ENCODE results near the gene SEC31A.
A peak's percentile ranks its signal among the peaks of the same experiment; 100 is the strongest.
"Not testable (repeated sequence)": the region's sequence is repeated elsewhere in the genome, so short reads cannot be mapped to it uniquely, and the experiment has no call there.

SEC31A gene

GRCh38 chr4:82890901-82891706 is at the start of gene SEC31A:
TSS of gene SEC31A (minus strand) at chr4:82891153. CDS start at chr4:82881936, 9,217 bp downstream.
- intact Hi-C loops (cut with DNase I) = loop anchor here (1.0 to 5.0 kb wide), 3 partner anchors 9 to 429 kb away; partner anchors contain the start of gene THAP9

GRCh38 chr4:82939414-82939813 is 48.5 kb upstream of the SEC31A start:
- intact Hi-C loops (cut with DNase I) = no loop called here

More at GRCh38 chr4:82890901-82891706, at the start of gene SEC31A:
- DNase-seq = peak; percentile 91 to 99 (median 94)

GRCh38 chr4:82934441-82934840 is 43.5 kb upstream of the SEC31A start:
- intact Hi-C loops (cut with DNase I) = no loop called here
- no peak for DNase-seq

More at GRCh38 chr4:82939414-82939813, 48.5 kb upstream of the SEC31A start:
- no peak for DNase-seq

- intact Hi-C loops (cut with DNase I) = no loop called here
- DNase-seq = no peak
Observed at GRCh38 chr4:82930848-82931755, 40.1 kb upstream of the SEC31A start.

GRCh38 chr4:82921795-82922194 is 30.8 kb upstream of the SEC31A start:
- intact Hi-C loops (cut with DNase I) = no loop called here
- no peak for DNase-seq

- no peak for DNase-seq
- intact Hi-C loops (cut with DNase I) = loop anchor here (5.0 kb wide), 1 partner anchor 93 kb away; the partner anchor contains the start of gene LIN54
Observed at GRCh38 chr4:82919386-82919785, 28.4 kb upstream of the SEC31A start.

- no peak for DNase-seq
- intact Hi-C loops (cut with DNase I) = loop anchor here (5.0 kb wide), 1 partner anchor 94 kb away; the partner anchor contains the start of gene LIN54
Observed at GRCh38 chr4:82918091-82918490, 27.1 kb upstream of the SEC31A start.

GRCh38 chr4:82913968-82914367 is 23.0 kb upstream of the SEC31A start:
- DNase-seq; intact Hi-C loops (cut with DNase I): not testable (repeated sequence)

- intact Hi-C loops (cut with DNase I) = no loop called here
- DNase-seq = no peak
Observed at GRCh38 chr4:82913305-82913704, 22.4 kb upstream of the SEC31A start.

- DNase-seq = no peak
- intact Hi-C loops (cut with DNase I) = no loop called here
Observed at GRCh38 chr4:82909326-82909725, 18.4 kb upstream of the SEC31A start.

- DNase-seq = no peak
- intact Hi-C loops (cut with DNase I) = no loop called here
Observed at GRCh38 chr4:82906469-82906868, 15.5 kb upstream of the SEC31A start.

- DNase-seq = no peak
- intact Hi-C loops (cut with DNase I) = no loop called here
Observed at GRCh38 chr4:82905205-82905604, 14.3 kb upstream of the SEC31A start.

GRCh38 chr4:82903737-82904136 is 12.8 kb upstream of the SEC31A start:
- no peak for DNase-seq
- intact Hi-C loops (cut with DNase I) = loop anchor here (5.0 kb wide), 1 partner anchor 531 kb away; the partner anchor contains the start of gene HNRNPD

- DNase-seq = no peak
- intact Hi-C loops (cut with DNase I) = loop anchor here (2.0 to 5.0 kb wide), 3 partner anchors 112 to 529 kb away; partner anchors contain the start of genes COPS4 and HNRNPD
Observed at GRCh38 chr4:82901183-82901718, 10.3 kb upstream of the SEC31A start.

- intact Hi-C loops (cut with DNase I) = loop anchor here (1.0 to 5.0 kb wide), 4 partner anchors 9 to 528 kb away; partner anchors contain the start of genes COPS4, HNRNPD and SEC31A
- peak; percentile 97 to 100 (median 99) for DNase-seq
Observed at GRCh38 chr4:82900411-82901182, 9.6 kb upstream of the SEC31A start, which contains the start of gene THAP9. TSS of gene THAP9 (plus strand) at chr4:82900735. CDS start at chr4:82900803, 68 bp downstream.

- intact Hi-C loops (cut with DNase I) = loop anchor here (1.0 to 5.0 kb wide), 4 partner anchors 9 to 528 kb away; partner anchors contain the start of genes COPS4, HNRNPD and SEC31A
- peak in 1 of 10 donors; percentile 4 for DNase-seq
Observed at GRCh38 chr4:82900066-82900410, 9.1 kb upstream of the SEC31A start.

GRCh38 chr4:82899374-82900065 is 8.6 kb upstream of the SEC31A start:
- intact Hi-C loops (cut with DNase I) = loop anchor here (1.0 to 5.0 kb wide), 4 partner anchors 8 to 527 kb away; partner anchors contain the start of genes COPS4, HNRNPD and SEC31A
- no peak for DNase-seq

- no peak for DNase-seq
- intact Hi-C loops (cut with DNase I) = no loop called here
Observed at GRCh38 chr4:82898322-82899243, 7.6 kb upstream of the SEC31A start.
